Hepatocyte (in vitro differentiated cells): ENCODE data around the gene APOA4.

Experiments
- EZH2 ChIP-seq: fragments of 200-600 bp; sonication (generic); IDR thresholded peaks from 2 replicates; pipeline ENCODE4 v1.6.1; 2016; ENCODE audit warnings: antibody characterized with exemption, mild to moderate bottlenecking, borderline replicate concordance
- EZH2phosphoT487 ChIP-seq: fragments of 200-600 bp; sonication (generic); IDR thresholded peaks from one replicate; pipeline ENCODE4 v1.6.1; 2018; ENCODE audit warnings: antibody characterized with exemption, mild to moderate bottlenecking, low read depth, moderate library complexity; ENCODE audit not compliant: unreplicated experiment, severe bottlenecking
- TF ChIP-seq, protein P1 (sequence below): fragments of 200-600 bp; sonication (generic); IDR thresholded peaks from 2 replicates; pipeline ENCODE4 v1.5.1; 2016; ENCODE audit warnings: antibody characterized with exemption, mild to moderate bottlenecking; ENCODE audit not compliant: poor library complexity

GRCh38 chr11:116826751-116827431, 3.8 kb upstream of the APOA4 start:
- TF ChIP-seq EZH2 (no peak), EZH2phosphoT487 (no peak)
- TF ChIP-seq, protein P1, sequence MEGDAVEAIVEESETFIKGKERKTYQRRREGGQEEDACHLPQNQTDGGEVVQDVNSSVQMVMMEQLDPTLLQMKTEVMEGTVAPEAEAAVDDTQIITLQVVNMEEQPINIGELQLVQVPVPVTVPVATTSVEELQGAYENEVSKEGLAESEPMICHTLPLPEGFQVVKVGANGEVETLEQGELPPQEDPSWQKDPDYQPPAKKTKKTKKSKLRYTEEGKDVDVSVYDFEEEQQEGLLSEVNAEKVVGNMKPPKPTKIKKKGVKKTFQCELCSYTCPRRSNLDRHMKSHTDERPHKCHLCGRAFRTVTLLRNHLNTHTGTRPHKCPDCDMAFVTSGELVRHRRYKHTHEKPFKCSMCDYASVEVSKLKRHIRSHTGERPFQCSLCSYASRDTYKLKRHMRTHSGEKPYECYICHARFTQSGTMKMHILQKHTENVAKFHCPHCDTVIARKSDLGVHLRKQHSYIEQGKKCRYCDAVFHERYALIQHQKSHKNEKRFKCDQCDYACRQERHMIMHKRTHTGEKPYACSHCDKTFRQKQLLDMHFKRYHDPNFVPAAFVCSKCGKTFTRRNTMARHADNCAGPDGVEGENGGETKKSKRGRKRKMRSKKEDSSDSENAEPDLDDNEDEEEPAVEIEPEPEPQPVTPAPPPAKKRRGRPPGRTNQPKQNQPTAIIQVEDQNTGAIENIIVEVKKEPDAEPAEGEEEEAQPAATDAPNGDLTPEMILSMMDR, result no peak
